ENCODE data around the gene OR6F1.
"Not testable (repeated sequence)": the region's sequence is repeated elsewhere in the genome, so short reads cannot be mapped to it uniquely, and the experiment has no call there.

Gene OR6F1

DNA sequence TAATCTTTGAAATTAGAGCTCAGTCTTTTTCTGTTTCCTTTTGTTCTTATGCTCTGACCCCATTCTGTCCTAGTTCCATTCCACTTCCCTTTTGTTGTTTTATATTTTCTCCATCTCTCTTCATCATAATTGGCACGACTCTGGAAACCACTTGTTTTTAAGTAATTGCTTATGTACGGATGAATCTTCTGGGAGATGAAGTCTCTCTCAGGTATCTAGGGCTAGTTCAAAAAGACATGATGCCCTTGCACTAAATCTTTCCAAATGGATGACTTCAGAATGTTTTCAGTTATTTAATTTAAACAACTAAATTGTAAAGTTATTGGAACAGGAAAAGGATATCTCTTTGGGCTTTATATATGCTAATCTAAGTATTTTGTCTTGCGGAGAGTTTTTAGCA lies at the start of gene OR6F1:
TSS of gene OR6F1 (minus strand) at position 101 of the 400 bp plus-strand sequence. CDS start 3,891 bp downstream, outside the sequence.
- no peak for DNase-seq

DNA sequence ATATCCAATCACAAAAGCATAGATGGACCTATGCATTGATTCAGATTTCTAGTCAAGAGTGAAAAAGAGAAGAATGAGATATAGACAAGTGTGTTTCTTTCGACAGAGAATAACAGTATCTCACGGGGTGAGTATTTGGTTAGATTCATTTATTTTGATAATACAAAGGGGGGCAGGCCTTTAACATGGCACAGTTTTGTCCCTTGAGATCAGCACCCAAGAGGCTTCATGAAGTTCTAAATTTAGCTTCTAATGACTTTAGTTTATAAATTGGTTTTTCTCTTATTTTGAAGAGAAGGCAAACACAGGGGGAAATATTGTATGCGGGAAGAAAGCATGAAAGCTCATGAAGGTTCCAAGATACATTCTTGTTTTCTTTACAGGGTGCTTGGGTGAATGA lies 44.0 kb upstream of the OR6F1 start, which contains the start of gene OR1C1:
TSS of gene OR1C1 (minus strand) at position 101 of the 400 bp plus-strand sequence. CDS start 2,150 bp downstream, outside the sequence.
- no peak for DNase-seq

DNA sequence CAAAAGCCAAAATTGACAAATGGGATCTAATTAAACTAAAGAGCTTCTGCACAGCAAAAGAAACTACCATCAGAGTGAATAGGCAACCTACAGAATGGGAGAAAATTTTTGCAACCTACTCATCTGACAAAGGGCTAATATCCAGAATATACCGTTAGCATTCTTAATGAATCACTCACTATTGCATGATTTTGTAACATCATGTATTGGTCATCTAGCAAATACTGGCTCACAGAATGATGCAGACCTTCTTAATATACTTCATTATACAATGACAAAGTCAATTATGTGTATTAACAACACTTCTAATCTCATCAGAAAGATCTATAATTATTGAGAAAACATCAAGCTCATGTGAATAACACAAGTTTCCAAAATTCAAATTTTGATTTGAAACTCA lies 37.9 kb upstream of the OR6F1 start:
- not testable (repeated sequence) for DNase-seq

DNA sequence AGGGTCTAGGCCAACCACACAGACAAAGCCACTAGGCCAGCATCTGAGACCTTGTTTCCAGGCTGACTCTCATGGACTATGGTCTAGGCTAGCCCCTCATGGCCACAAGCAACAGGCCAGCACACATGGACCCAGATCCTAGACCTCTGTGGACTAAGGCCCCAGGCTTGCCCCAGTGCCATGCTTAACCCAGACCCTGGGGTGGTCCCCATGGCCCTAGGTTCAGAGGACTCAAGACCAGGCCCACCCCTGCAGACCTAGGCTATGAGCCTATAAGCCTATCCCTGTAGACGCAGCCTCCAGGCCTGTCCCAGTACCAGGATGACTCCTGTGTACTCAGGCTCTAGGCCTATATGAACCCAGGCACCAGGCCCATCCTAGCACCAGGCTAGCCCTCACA lies 33.4 kb upstream of the OR6F1 start:
- DNase-seq, result no peak

DNA sequence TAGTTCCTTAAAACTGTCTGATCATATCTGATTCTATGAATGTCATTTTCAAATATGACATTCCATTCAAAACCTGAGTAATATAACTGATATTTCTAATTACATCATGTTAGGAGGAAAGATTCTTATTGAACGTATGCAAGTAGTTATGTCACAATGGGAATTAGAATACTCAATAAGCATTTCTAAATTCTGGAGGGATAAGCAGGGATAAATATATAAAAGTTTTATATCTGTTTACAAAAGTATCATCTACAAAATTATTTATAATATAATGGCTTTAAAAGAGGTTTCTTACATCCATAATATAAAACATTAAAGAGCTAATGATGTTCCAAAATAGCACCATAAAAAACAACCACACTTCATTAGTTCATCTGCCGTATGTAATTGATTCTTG lies 31.6 kb upstream of the OR6F1 start, which contains the start of gene OR14A2:
TSS of gene OR14A2 (minus strand) at position 101 of the 400 bp plus-strand sequence.
- DNase-seq, result no peak

DNA sequence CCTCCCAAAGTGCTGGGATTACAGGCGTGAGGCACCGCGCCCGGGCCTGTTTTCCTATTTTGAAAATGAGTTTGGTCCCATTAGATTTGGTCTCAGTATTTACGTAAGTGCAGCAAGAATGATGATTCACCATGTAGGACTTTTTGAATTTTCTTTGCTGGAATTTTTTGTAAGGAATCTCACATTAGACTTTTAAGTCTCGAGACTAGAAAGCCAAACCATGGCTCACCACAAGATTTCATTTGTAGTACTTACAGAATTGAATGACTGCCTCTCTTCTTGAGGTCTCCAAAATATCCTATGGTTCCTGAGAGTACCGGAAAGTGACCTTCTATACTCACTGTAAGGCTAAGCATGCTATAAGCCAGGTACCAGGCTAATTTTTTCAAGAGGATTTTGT lies 31.2 kb upstream of the OR6F1 start:
- DNase-seq, result no peak

DNA sequence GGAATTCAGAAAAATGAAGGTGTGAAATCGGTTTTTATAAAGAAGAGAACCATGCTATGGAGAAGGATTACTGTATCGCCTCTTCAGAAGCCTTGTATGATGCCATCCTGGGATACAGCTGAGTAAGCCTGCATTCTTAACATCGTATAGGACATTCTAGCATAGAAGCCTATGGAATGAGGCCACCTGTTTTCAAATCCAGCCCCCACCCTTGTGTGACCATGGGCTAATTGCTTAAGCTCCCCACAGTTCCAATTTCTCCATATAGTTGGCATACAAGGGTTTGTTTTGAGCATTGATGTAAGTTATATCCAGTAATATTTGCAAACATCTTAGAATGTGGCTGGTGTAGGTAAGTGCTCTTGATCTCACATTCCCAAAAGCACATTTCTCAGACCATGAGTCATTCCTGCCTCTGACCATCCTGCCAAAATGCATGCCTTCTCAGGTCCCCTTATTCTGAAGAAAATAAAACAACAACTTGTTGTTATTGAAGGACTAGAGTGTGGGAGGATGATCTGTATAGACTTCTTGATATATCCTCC lies 30.0 kb upstream of the OR6F1 start:
- no peak for DNase-seq

DNA sequence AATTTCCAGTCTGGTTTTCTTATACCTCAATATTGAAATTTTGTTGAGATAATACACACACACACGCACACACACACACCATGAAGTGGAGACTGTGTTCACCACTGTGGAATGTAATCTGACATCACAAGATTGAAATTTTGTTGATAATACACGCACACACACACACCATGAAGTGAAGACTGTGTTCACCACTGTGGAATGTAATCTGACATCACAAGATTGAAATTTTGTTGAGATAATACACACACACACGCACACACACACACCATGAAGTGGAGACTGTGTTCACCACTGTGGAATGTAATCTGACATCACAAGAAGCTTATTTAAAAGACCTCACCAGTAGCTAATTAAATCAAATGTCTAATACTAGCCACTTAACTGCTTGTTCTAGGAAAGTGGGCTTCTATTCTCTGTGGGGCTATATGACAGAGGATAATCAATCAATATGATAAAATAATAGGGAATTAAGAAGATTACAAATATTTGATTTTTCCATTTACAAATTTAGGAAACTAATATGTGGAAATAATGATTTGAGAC lies 25.8 kb upstream of the OR6F1 start:
- not testable (repeated sequence) for DNase-seq

DNA sequence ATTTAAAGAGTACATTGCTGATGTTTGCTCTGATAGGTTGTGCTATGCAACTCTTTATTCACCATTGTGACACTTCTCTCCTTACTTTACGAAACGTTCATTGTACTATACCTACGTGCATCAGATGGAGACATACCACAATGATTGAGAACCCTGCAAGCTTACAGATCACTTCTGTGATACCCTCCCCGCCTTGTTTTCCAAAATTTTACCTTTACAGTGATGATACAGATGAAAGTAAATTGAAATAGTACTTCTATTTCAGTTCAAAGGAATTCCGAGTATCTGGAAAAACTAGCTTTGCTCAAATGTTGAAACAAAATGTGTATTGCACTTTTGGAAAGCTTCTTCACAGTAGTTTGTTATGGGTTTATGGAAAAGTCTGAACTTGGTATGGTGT lies 25.3 kb upstream of the OR6F1 start:
- DNase-seq, result no peak

DNA sequence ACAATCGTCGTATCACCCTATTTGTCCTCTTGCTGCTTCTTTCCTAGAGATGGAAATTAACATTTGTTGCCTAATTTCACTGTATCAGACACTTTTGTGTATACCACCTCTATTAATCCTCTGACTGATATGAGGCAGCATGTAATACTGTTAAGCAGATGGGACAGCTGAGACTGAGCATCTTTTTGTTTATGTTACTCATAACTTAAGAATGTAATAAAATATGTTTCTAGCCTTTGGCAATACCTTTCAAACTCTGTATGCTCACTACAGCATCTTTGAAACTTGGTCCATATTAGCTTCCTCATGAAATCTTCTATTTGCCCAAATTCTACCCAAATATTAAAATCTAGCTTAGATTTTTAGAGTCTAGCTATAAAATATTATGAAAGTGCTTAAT lies 24.3 kb upstream of the OR6F1 start:
- DNase-seq, result no peak

DNA sequence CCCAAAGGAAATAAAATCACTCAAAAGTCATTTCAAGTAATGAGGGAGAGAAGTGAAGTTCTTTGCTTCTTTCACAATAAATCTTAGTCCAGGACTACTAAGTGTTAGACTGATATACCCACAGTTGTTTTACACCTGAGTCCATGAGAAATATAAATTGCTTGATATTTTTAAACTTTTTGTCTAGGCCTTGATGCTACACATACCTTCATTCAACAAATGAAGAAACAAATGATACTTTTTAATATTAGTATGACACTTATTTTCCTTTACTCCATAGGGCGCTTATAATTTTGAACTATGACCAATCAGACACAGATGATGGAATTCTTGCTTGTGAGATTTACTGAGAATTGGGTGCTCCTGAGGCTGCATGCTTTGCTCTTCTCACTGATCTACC lies 21.9 kb upstream of the OR6F1 start, which contains the start of gene OR14K1:
TSS of gene OR14K1 (plus strand) at position 301 of the 400 bp plus-strand sequence. CDS start at position 301, 0 bp downstream.
- DNase-seq, result no peak

DNA sequence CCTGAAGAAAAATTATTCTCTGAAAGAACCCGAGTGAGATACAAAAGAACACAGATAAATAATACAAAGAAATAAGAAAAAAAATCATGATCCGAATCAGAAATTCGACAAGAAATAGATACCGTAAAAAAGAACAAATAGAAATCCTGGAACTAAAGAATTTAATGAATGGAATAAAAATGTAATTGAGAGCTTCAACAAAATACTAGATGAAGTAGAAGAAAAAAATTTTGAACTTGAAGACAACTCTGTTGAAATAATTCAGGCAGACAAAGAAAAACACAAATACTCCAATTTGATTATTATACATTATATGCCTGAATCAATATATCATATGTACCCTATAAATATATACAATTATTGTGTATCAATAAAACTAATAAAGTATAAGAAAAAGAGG lies 4.8 kb upstream of the OR6F1 start:
- no peak for DNase-seq

DNA sequence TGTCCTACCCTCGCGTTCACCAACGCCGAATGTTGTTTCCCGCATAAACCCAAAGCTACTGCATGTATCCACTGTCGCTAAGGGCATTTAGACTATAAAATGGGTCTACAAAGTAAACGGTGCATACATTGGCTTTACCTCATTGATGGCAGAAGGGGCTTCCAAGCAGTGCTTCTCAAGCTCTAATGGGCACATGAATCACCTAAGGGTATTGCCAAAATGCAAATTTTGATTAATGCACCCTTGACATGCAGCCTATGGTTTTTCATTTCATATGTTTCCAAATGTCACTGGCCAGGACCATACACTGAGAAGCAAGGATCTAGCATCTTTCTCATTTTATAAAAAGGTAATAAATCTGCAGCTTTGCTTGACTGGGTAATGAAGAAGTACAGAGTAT lies 2.7 kb downstream of the OR6F1 start:
- no peak for DNase-seq

DNA sequence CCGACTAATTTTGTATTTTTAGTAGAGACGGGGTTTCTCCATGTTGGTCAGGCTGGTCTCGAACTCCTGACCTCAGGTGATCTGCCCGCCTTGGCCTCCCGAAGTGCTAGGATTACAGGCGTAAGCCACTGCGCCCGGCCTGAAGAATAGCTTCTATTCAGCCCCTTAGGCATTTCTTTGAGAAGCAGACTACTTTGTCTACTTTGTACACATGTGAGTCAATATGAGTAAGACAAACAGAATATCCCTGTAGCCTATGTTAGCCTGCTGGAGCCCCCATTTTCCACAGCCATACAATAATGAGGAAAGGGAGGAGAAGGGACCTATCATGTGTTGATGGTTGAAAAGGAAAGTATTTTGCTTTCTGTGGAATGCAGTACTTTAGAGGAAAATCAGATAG lies 5.8 kb downstream of the OR6F1 start:
- DNase-seq, result not testable (repeated sequence)

DNA sequence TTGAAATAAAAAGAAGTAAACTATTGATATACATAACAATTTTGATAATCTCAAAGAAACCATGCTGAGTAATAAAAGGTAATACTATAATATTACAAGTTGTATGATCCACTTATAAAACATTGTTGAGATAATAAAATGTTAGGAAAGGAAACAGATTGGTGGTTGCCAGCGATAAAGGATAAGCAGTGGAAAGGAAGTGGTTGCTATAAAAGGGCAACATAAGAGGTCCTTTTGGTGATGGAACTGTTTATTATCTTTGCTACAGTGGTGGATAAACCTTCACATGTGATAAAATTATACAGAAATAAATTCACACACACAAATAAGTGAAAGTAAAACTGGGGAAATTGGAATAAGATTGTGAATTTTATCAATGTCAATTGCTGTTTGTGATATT lies 15.1 kb downstream of the OR6F1 start:
- no peak for DNase-seq

DNA sequence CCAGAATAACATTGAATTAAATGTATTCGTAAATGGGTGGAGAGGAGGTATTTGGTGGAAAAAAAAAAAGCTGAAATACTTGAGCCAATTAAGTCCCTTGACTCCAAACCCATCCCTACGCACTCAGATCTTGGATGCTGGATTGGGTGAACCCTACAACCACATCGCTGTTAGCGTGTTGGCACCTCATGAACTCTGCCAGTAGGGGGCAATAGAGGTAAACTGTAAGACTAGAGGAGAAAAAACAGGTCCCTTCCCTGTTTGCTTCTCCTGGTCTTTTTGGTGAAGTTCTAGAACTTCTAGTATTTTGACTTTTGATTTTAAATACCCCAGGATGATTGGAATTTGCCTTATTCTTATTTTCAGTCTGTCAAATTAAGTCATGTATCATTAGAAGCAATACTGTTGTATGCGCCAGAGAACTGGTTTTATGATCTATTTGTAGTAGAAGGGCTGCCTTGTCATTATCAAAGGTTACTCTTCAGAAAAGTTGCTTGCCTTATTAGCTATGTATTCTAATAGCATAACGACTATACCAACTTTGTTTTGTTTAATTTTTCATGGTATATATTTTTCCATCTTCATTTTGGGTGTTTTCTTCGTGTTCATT lies 35.1 kb downstream of the OR6F1 start:
- DNase-seq, result peak in 1 of 2 experiments; percentile 67

DNA sequence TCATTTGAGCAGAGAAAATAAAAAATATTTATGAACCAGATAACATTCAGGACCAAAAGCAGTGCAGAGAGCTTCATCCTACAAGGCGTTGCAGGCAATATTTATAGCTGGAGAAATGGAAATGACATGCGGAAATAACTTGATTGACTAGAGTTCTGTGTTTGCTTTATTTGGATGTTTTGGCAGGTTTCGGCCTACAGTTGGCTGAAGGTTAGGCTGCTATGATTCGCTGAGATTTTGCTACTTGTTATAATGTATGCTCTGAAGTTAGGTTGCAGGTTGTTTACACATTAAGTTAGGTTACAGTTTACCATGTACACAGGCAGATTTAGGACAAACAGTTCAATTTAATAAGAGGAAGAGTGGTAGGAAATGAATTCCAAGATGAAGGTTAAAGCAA lies 36.3 kb downstream of the OR6F1 start:
- DNase-seq, result no peak

DNA sequence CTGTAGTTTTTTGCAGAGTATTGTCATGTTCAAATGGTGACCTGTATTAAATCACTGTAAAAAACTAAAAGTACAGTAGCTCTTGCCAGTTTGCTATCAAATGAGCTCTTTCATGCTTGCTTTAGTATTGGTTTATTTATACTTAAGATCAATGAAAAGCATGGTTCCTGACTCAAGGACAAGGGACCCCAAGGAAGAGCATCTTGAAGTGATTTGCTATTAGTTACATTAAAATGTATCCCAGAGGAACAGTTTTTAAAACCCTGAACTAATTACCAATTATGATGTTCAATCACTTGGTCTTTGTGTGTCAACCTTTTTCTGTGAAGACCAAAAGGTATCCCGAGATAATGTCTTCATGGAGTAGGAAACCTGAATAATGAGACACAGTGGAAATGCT lies 36.8 kb downstream of the OR6F1 start, which contains the start of gene OR13G1:
TSS of gene OR13G1 (minus strand) at position 101 of the 400 bp plus-strand sequence. CDS start 6,698 bp downstream, outside the sequence.
- DNase-seq, result no peak

DNA sequence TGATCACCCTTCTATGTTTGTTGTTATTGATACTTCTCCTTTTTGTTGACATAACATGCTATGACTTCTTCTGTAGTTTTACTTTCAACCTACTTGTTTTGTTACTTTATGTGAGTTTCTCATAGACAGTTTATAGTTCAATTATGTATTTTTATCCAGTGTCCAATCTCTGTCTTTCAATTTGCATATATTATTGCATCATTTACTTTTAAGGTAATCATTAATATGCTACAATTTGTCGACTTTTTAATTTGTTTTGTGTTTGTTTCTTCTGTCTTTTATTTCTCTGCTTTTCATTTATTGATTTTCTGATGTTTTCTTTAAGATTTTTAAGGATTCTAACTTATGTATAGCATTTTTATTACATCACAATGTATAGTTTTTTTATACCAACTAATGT lies 47.2 kb downstream of the OR6F1 start:
- DNase-seq, result no peak

Measured in NCI-H446 (cell line).